HL-60/S4 treated with phorbol 12-myristate 13-acetate at 8.2 ng/mL for 4 days and 3 days (cell line): Measurements from ENCODE around the gene LAMA3.
"Not testable (repeated sequence)": the region's sequence is repeated elsewhere in the genome, so short reads cannot be mapped to it uniquely, and the experiment has no call there.

Experiments used
- in situ Hi-C: fragments of 300-500 bp; cut with MboI; formaldehyde crosslinking; loops from 2 replicates; pipeline ENCODE4 v1.15.0; 2022; ENCODE audit warnings: low sequenced_read_pairs

The LAMA3 gene

GRCh38 chr18:23724681-23725080 lies 35.4 kb downstream of the LAMA3 start:
- in situ Hi-C loops, result loop anchor here (25.0 kb wide), 1 partner anchor 187 kb away; no protein-coding TSS in a partner anchor

GRCh38 chr18:23725351-23725750 lies 36.1 kb downstream of the LAMA3 start:
- in situ Hi-C loops, result no loop called here

DNA sequence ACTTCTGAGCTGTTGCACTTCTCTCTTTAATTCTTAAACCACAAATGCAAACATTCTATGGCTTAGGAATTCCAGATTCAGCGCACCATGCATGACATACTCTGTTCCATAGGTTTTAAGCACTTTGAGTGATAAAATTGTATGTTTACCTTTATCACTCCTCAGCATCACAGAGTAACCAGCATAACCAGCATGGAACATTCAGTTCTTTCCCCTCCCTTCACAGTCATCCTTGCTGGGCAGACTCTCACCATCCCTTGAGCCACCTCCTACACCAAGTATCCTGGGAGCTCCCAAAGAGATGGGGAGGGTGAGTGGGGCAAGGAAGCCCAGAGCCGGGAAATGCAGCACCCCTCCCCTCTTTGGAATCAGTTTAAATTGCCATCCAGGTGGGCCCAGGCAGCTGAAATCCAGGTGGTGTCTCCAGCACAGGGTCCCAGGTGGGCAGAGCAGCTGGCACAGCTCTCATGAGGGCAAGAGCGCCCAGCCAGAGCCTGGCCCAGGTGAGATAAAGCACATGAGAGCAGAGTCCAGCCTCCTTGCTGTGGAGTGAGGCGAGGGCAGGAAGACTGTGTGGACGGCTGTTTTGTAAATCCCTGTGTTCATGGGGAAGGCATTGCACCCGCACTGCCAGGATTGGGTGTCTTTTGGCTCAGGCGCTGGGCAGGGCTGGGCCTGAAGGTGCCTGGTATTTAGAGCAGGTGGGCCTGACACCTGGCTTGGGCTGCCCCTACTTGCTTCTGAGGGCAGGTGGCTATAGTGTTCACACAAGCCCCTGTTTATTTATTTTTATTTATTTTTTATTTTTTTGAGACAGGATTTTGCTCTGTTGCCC lies 36.8 kb downstream of the LAMA3 start:
- in situ Hi-C loops, result no loop called here

DNA sequence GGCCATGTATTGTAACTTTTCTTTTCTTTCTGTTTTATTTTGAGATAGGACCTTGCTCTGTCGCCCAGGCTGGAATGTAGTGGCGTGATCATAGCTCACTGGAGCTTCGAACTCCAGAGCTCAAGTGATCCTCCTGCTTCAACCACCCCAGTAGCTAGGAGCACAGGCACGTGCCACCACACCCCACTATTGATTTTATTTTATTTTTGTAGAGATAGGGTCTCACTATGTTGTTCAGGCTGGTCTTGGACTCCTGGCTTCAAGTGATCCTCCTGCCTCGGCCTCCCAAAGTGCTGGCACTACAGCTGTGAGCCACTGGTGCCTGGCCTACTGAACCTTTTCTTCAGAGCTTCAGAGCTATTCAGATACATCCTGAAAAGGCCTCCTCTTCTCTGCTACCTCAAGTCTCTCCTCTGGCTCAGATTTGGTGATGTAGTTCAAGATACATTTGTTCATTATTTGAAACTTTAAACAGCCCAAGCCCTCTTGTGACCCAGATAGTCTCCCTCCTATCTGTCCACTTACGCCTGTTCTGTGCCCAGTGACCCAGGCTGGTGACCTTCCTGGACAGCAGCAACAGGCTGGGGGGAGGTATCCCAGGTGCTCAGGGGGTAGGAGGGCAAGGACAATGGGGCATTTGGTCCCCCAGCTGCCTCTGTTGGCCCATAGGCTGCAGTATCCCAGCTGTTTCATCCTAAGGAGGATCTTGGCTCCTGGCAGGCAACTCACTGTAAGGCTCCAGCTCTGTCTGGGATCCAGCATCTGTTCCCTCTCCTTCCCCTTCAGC lies 38.6 kb downstream of the LAMA3 start:
- in situ Hi-C loops, result no loop called here

- in situ Hi-C loops, result no loop called here
Observed at GRCh38 chr18:23730857-23731256, 41.6 kb downstream of the LAMA3 start.

DNA sequence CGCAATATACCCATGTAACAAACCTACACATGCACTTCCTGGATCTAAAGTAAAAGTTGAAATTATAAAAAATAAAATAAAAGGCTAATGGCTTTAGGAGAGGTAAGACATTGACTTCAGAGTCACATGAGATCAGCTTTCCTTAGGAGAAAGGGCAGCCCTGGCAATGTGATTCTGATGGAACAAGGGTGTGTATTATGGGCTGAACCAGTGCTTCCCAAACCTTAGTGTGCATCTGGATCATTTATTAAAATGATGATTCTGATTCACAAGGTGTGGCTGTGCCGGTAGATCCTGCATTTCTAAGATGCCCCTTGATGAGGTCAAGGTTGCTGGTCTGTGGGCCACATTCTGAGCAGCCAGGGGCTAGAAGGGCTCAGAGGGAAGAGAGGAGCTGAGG lies 42.6 kb downstream of the LAMA3 start:
- in situ Hi-C loops, result no loop called here

- in situ Hi-C loops, result no loop called here
Observed at GRCh38 chr18:23732439-23732838, 43.2 kb downstream of the LAMA3 start.

- in situ Hi-C loops, result not testable (repeated sequence)
Observed at GRCh38 chr18:23733265-23733664, 44.0 kb downstream of the LAMA3 start.

GRCh38 chr18:23733895-23734294 lies 44.6 kb downstream of the LAMA3 start:
- in situ Hi-C loops, result no loop called here

DNA sequence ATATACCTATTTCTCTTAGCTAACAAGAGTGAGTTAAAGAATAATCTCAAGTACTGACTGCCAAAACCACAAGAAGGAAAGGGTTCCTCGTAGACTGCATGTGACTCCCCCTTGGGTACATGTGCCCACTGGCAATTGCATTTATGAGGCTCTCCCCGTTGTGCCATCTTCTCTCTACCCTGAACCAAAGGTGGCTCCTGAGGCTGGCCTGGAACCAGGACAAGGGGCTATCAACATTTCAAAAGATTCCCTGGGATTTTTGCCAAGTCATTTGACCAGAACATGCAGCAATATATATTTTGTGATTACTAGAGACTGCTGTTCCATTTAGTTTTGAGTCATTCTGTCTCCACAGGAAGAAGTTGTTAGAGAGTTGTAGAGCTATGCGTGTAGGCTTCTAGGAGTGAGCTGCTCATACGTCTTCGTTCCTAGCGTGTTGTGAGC lies 45.8 kb downstream of the LAMA3 start:
- in situ Hi-C loops, result no loop called here

GRCh38 chr18:23737578-23737977 lies 48.3 kb downstream of the LAMA3 start:
- in situ Hi-C loops, result no loop called here

- in situ Hi-C loops, result no loop called here
Observed at GRCh38 chr18:23738151-23738550, 48.9 kb downstream of the LAMA3 start.

DNA sequence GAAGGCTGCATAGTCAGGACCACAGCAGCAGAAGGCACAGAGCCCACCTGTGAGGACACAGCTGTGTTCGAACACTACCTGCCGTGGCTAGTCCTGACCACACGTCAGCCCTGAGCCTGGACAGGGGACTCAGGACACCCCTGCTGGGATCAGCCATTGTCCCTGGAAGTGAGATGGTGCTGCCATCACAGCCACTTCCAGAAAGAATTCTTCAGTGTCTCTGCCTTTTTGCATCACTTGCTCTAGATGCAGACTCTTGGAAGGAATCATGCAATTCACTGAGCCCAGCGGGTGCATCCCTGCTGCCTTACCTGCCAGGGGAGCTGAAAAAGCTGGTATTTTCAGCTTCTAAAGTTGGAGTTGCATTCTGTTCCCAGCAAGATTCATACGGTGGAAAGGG lies 49.3 kb downstream of the LAMA3 start:
- in situ Hi-C loops, result no loop called here

GRCh38 chr18:23740105-23740830 lies 51.0 kb downstream of the LAMA3 start:
- in situ Hi-C loops, result no loop called here

DNA sequence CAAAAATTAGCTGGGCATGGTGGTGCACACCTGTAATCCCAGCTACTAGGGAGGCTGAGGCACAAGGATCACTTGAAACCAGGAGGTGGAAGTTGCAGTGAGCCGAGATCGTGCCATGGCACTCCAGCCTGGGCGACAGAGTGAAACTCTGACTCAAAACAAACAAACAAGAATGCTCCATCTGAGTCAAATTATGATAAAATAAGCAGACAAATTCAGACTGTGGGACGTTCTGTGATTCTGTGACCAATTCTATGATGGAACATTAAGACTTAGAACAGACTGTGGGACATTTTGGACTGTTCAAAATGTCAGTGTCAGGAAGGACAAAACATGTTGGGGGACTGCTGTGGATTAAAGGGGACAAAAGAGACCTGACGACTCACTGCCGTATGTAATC lies 52.7 kb downstream of the LAMA3 start:
- in situ Hi-C loops, result not testable (repeated sequence)

- in situ Hi-C loops, result no loop called here
Observed at GRCh38 chr18:23743733-23744333, 54.6 kb downstream of the LAMA3 start.

- in situ Hi-C loops, result no loop called here
Observed at GRCh38 chr18:23745366-23745765, 56.1 kb downstream of the LAMA3 start.

GRCh38 chr18:23746851-23747250 lies 57.6 kb downstream of the LAMA3 start:
- in situ Hi-C loops, result no loop called here

DNA sequence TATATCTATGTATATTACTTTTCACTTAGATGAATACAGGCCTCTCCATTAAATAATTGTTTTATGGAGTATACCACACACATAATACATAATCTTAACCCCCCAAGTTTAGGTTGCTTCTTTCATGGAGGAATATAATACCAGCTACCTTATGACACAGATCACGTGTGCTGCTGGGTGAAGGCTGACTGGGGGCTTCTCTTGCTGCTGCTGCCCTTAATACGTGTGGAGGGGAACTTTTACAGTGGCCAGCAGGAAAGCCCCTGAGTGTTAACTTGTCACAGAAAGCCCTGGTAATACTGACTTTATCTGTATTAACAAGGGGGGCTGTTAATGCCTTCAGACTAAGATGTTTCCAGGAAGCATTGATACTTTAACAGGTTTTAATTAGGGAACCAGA lies 63.1 kb downstream of the LAMA3 start:
- in situ Hi-C loops, result no loop called here

- in situ Hi-C loops, result no loop called here
Observed at GRCh38 chr18:23752796-23753195, 63.5 kb downstream of the LAMA3 start.
